GM12878 (cell line): ENCODE data around the gene RPL31. TPM values are rescaled to one million over a fixed set of nuclear protein-coding genes. Genes with fewer than 3 reads are reported as not detected.

ENCODE experiments used
- ATAC-seq: fragments of 200-7000 bp; cut with Tn5 transposase; 3 replicates; pipeline ENCODE4 v1.9.1; 2020; ENCODE audit warnings: mild to moderate bottlenecking, moderate library complexity
- BruUV-seq: library from RNA; stranded (reverse); fragments of 400-500 nt; replicated peaks from 2 replicates; lab custom pipeline; 2021; lab: Mats Ljungman, UMichigan
- CTCF ChIA-PET: fragments of 300-600 bp; sonication (Branson Sonifier 250); formaldehyde crosslinking; extraction: SDS; loops from one replicate; lab custom pipeline; 2021; ENCODE audit warnings: inconsistent platforms; lab: Yijun Ruan, JAX
- POLR2A ChIA-PET: fragments of 350-600 bp; formaldehyde crosslinking; extraction: SDS; loops from one replicate; lab custom pipeline; 2021; ENCODE audit warnings: inconsistent platforms; lab: Charles Lee
- RAD21 ChIA-PET: fragments of 300-600 bp; sonication (Branson Sonifier 250); formaldehyde crosslinking; loops from one replicate; lab custom pipeline; 2023; ENCODE audit warnings: antibody characterized with exemption; ENCODE audit not compliant: unreplicated experiment; lab: Charles Lee
- SMC1A ChIA-PET: fragments of 300-600 bp; sonication (Branson Sonifier 250); formaldehyde crosslinking; loops from one replicate; lab custom pipeline; 2023; ENCODE audit not compliant: unreplicated experiment, uncharacterized antibody; lab: Charles Lee
- DNase-seq: peaks from one replicate; pipeline ENCODE4 v3.0.0-alpha.2; 2011; ENCODE audit warnings: low read depth, low spot score
- FAIRE-seq: peaks from 3 replicates; lab custom pipeline; 2011; peaks lifted over from hg19 to GRCh38; lab: Jason Lieb, UNC
- H2AFZ ChIP-seq: 2 replicates; pipeline ENCODE4 v1.6.0; 2011; ENCODE audit warnings: low read depth, low read length, control low read depth; ENCODE audit not compliant: control insufficient read depth
- H3K27ac ChIP-seq: 2 replicates; pipeline ENCODE4 v1.5.1; 2011; ENCODE audit warnings: control low read depth; ENCODE audit not compliant: control insufficient read depth, insufficient read depth
- H3K27me3 ChIP-seq, 2 experiments: replicated peaks in 1 of 2; 2 replicates each; pipeline versions ENCODE4 v1.6.0 to v1.6.1; 2011; ENCODE audit warnings: low read length in 1 of 2; ENCODE audit not compliant: control insufficient read depth in 2 of 2, insufficient read depth in 2 of 2
- H3K36me3 ChIP-seq, 2 experiments: 2 replicates each; pipeline ENCODE4 v1.5.1; 2011; ENCODE audit warnings: low read length in 1 of 2; ENCODE audit not compliant: control insufficient read depth in 2 of 2, insufficient read depth in 2 of 2
- H3K4me1 ChIP-seq: 2 replicates; pipeline ENCODE4 v1.6.1; 2011; ENCODE audit warnings: mild to moderate bottlenecking, low read length, moderate library complexity, mixed read lengths; ENCODE audit not compliant: control insufficient read depth, insufficient read depth
- H3K4me2 ChIP-seq: 2 replicates; pipeline ENCODE4 v1.6.0; 2011; ENCODE audit warnings: control low read depth; ENCODE audit not compliant: control insufficient read depth, insufficient read depth
- H3K4me3 ChIP-seq: fragments of 200-600 bp; sonication (generic); 2 replicates; pipeline ENCODE4 v1.5.1; 2016
- H3K79me2 ChIP-seq: 2 replicates; pipeline ENCODE4 v1.6.0; 2011; ENCODE audit warnings: low read length; ENCODE audit not compliant: control insufficient read depth, insufficient read depth
- H3K9ac ChIP-seq: 2 replicates; pipeline ENCODE4 v1.8.0; 2011; ENCODE audit warnings: low read length, control low read depth, mixed read lengths; ENCODE audit not compliant: control insufficient read depth, insufficient read depth
- H3K9me3 ChIP-seq: replicated peaks from 3 replicates; pipeline ENCODE4 v1.5.1; 2011; ENCODE audit warnings: mild to moderate bottlenecking, low read length; ENCODE audit not compliant: control insufficient read depth, insufficient read depth
- H4K20me1 ChIP-seq: 2 replicates; pipeline ENCODE4 v1.6.0; 2011; ENCODE audit not compliant: control insufficient read depth, insufficient read depth
- ATF7 ChIP-seq: fragments of 450-650 bp; IDR thresholded peaks from 2 replicates; pipeline ENCODE4 v1.6.1; 2016; ENCODE audit warnings: low read depth, mild to moderate bottlenecking
- E2F8 ChIP-seq: fragments of 450-650 bp; IDR thresholded peaks from 2 replicates; pipeline ENCODE4 v1.6.1; 2018; ENCODE audit warnings: mild to moderate bottlenecking, low read depth, moderate library complexity; ENCODE audit not compliant: partially characterized antibody
- IKZF1 ChIP-seq: fragments of 450-650 bp; conservative IDR thresholded peaks from 2 replicates; pipeline ENCODE4 v1.6.1; 2017; ENCODE audit warnings: antibody characterized with exemption, mild to moderate bottlenecking
- KLF5 ChIP-seq: fragments of 450-650 bp; IDR thresholded peaks from 2 replicates; pipeline ENCODE4 v1.6.1; 2014; ENCODE audit warnings: mild to moderate bottlenecking; ENCODE audit not compliant: partially characterized antibody
- MEF2A ChIP-seq: IDR thresholded peaks from 2 replicates; pipeline ENCODE4 v1.6.1; 2011; ENCODE audit warnings: low read depth, mild to moderate bottlenecking, low read length, moderate library complexity; ENCODE audit not compliant: insufficient read depth
- REST ChIP-seq: IDR thresholded peaks from 2 replicates; pipeline ENCODE4 v1.6.1; 2012; ENCODE audit warnings: mild to moderate bottlenecking, low read depth, low read length
- RUNX3 ChIP-seq: IDR thresholded peaks from 2 replicates; pipeline ENCODE4 v1.6.1; 2012; ENCODE audit warnings: low read length, inconsistent platforms
- STAT1 ChIP-seq: fragments of 450-650 bp; conservative IDR thresholded peaks from 2 replicates; pipeline ENCODE4 v1.6.1; 2014; ENCODE audit warnings: antibody characterized with exemption, mild to moderate bottlenecking
- WRNIP1 ChIP-seq: IDR thresholded peaks from 2 replicates; pipeline ENCODE4 v1.6.1; 2011; ENCODE audit warnings: low read depth, low read length, improper control_type of control experiment, borderline replicate concordance
- ZZZ3 ChIP-seq: IDR thresholded peaks from 2 replicates; pipeline ENCODE4 v1.6.1; 2011; ENCODE audit warnings: low read depth; ENCODE audit not compliant: control insufficient read depth, insufficient read length
- WGBS: methylation state at CpG from one replicate; pipeline ENCODE4 v1.1.6; 2016; ENCODE audit warnings: low lambda C conversion rate; ENCODE audit not compliant: insufficient replicate concordance, insufficient coverage; ENCODE audit errors: missing lambda C conversion rate; 5-methylcytosine and 5-hydroxymethylcytosine counted together
- in situ Hi-C: fragments of 300-500 bp; cut with MboI; formaldehyde crosslinking; loops from 9 replicates; pipeline ENCODE4 v1.14.3; 2018; ENCODE audit warnings: mixed read lengths
- intact Hi-C: fragments of 100-400 bp; cut with micrococcal nuclease; formaldehyde crosslinking; loops from one replicate; pipeline ENCODE4 v1.14.2; 2022; ENCODE audit not compliant: unreplicated experiment
- polyA plus RNA-seq, 11 experiments: library from polyadenylated mRNA; depleted of rRNA in 4 of 11; unstranded in 6 of 11; stranded (reverse) in 5 of 11; fragments of >200 nt; fragmentation: Nextera tagmentation in 4 of 11; fragmentation: Illumina TruSeq in 1 of 11; extraction: Ambion mirVana in 4 of 11; extraction: Trizol in 1 of 11; gene quantifications; 1 replicate in 1 of 11; 2 replicates in 10 of 11; pipeline versions ENCODE4 v1.2.1 to v1.2.3, GENCODE V29; 2011 to 2016; ENCODE audit warnings: inconsistent platforms in 2 of 11, missing spikeins in 2 of 11, low read depth in 1 of 11
- total RNA-seq, 4 experiments: library from RNA; depleted of rRNA in 3 of 4; stranded (reverse); fragments of >200 nt in 3 of 4; fragmentation: Illumina TruSeq in 1 of 4; extraction: Trizol in 1 of 4; gene quantifications; 2 replicates each; pipeline versions ENCODE4 v1.2.1 to v1.2.3, GENCODE V29; 2013 to 2021

The RPL31 gene
- total and polyA plus RNA-seq, 10 of the 15 experiments (the other 5 are each of a cell fraction or from before 2014, with no cell fraction given) = 1,643 to 8,551 (median 2,208) TPM

- ATAC-seq (no peak), FAIRE-seq (no peak)
- no peak overlapping the region for H3K4me2 ChIP-seq
- no peaks in the 10 kb centered on the region for H3K9me3 ChIP-seq
- no peaks in the 10 kb centered on the region for H3K79me2 ChIP-seq
- H3K4me3 ChIP-seq = no peak overlapping the region
- CTCF ChIA-PET = interaction anchor here (0.6 kb wide), 1 partner anchor 57 kb away, joined by 3 read pairs; no protein-coding TSS in a partner anchor
- H3K27ac ChIP-seq = no peak overlapping the region
- H3K27me3 ChIP-seq = peaks cover 0 to 1% of the 10 kb centered on the region in 2 experiments; a peak in 1 of 4 replicates
- intact Hi-C loops = no loop called here
- no peak for TF ChIP-seq ATF7
- TF ChIP-seq, all 136 proteins: peak for 0
- SMC1A ChIA-PET = no interaction called here
- in situ Hi-C loops = loop anchor here (5.0 to 10.0 kb wide), 4 partner anchors 246 to 716 kb away; no protein-coding TSS in a partner anchor
- POLR2A ChIA-PET = no interaction called here
- BruUV-seq = no TSS peak
- no peaks in the 10 kb centered on the region for H3K36me3 ChIP-seq
- 50% methylated on average over 2 of the region's 2 CpGs for WGBS
- H2AFZ ChIP-seq = no peak overlapping the region
- peaks cover 14% of the 10 kb centered on the region for H3K4me1 ChIP-seq
- RAD21 ChIA-PET = no interaction called here
- peaks cover 3% of the 10 kb centered on the region; the same call in 1 of the 2 replicates for H4K20me1 ChIP-seq
- DNase-seq = no peak
- no peak overlapping the region for H3K9ac ChIP-seq
Observed at GRCh38 chr2:100981011-100981410, 21.1 kb upstream of the RPL31 start.

DNA sequence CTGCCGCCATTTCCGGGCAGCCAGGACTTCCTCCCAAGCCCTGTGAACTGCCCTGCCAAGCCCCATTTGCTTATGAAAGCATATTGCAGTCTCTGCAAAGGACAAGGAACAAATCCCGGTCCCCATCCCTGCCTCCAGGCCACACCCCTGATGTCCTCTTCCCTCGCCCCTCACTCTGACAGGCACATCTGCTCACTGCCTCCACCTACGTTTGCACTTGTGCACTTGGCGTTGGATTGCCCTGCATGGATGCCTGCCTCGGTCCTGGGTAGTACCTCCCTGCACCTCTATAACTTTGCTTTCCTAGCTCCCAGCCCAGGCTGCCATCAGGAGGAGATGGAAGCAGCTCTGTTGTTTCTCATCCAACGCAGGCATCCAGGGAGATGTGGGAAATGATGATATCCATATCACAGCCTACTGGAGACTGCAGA, 19.6 kb upstream of the RPL31 start:
- intact Hi-C loops = no loop called here
- ChIA-PET POLR2A (no interaction called here), CTCF (interaction anchor here (0.7 to 2.0 kb wide), 4 partner anchors 253 to 770 kb away, joined by 3 to 7 read pairs (median 6); no protein-coding TSS in a partner anchor)
- TF ChIP-seq IKZF1 (no peak), KLF5 (no peak), STAT1 (no peak), ZZZ3 (no peak), REST (no peak), MEF2A (no peak), E2F8 (no peak), WRNIP1 (no peak), RUNX3 (no peak)

More for the DNA sequence above, 19.6 kb upstream of the RPL31 start:
- Histone ChIP-seq H4K20me1 (no peaks in the 10 kb centered on the region), H3K27ac (no peak overlapping the region), H3K27me3 (peaks cover 0 to under 1% of the 10 kb centered on the region in 2 experiments; a peak in 1 of 4 replicates), H3K4me3 (no peak overlapping the region), H3K79me2 (no peaks in the 10 kb centered on the region), H3K36me3 (no peaks in the 10 kb centered on the region), H3K9ac (no peak overlapping the region), H3K4me1 (peaks cover under 1% of the 10 kb centered on the region), H2AFZ (no peak overlapping the region), H3K4me2 (no peak overlapping the region), H3K9me3 (no peaks in the 10 kb centered on the region)
- FAIRE-seq (no peak), ATAC-seq (no peak), DNase-seq (no peak)
- BruUV-seq = no TSS peak
- ChIA-PET SMC1A (interaction anchor here (0.6 to 1.2 kb wide), 3 partner anchors 79 to 624 kb away, joined by 3 to 6 read pairs (median 3); no protein-coding TSS in a partner anchor), RAD21 (interaction anchor here (0.9 to 1.0 kb wide), 2 partner anchors 170 to 721 kb away, joined by 3 read pairs; no protein-coding TSS in a partner anchor)
- 44% methylated on average over 8 of the region's 8 CpGs for WGBS
- in situ Hi-C loops = loop anchor here (5.0 to 10.0 kb wide), 4 partner anchors 248 to 718 kb away; no protein-coding TSS in a partner anchor
